K562 (cell line): ENCODE results near the gene RASAL1. TPM values are rescaled to one million over a fixed set of nuclear protein-coding genes. Genes with fewer than 3 reads are reported as not detected.

ENCODE experiments used
- CBX3 ChIP-seq, 2 experiments: IDR thresholded peaks; 1 replicate in 1 of 2; 2 replicates in 1 of 2; pipeline ENCODE4 v1.6.1; 2012; ENCODE audit warnings: inconsistent platforms in 2 of 2, low read length in 2 of 2, borderline replicate concordance in 1 of 2, control low read depth in 1 of 2
- CTCFL ChIP-seq: IDR thresholded peaks from 2 replicates; pipeline ENCODE4 v1.6.1; 2011; ENCODE audit warnings: borderline replicate concordance, low read depth, mild to moderate bottlenecking, moderate library complexity, low read length; ENCODE audit not compliant: insufficient read depth, poor library complexity, severe bottlenecking
- HDAC3 ChIP-seq: fragments of 450-650 bp; IDR thresholded peaks from 2 replicates; pipeline ENCODE4 v1.6.1; 2018; ENCODE audit warnings: borderline replicate concordance, mild to moderate bottlenecking, moderate library complexity; ENCODE audit not compliant: partially characterized antibody
- KLF10 ChIP-seq: fragments of 250-450 bp; sonication (Bioruptor Pico); IDR thresholded peaks from 2 replicates; pipeline ENCODE4 v1.6.1; 2021; ENCODE audit warnings: matching md5 sums
- L3MBTL2 ChIP-seq: fragments of 450-650 bp; IDR thresholded peaks from 2 replicates; pipeline ENCODE4 v1.6.1; 2016; ENCODE audit warnings: mild to moderate bottlenecking, moderate library complexity
- MNT ChIP-seq, 2 experiments: fragments of 450-650 bp; conservative IDR thresholded peaks; 2 replicates each; pipeline ENCODE4 v1.6.1; 2017; ENCODE audit warnings: mild to moderate bottlenecking in 2 of 2, moderate library complexity in 2 of 2
- NONO ChIP-seq, 2 experiments: fragments of 200-400 bp in 1 of 2; fragments of 450-650 bp in 1 of 2; formaldehyde crosslinking in 1 of 2; IDR thresholded peaks; 2 replicates each; pipeline ENCODE4 v1.6.1; 2017; ENCODE audit warnings: low read depth in 2 of 2, mild to moderate bottlenecking in 2 of 2, moderate library complexity in 2 of 2, low read length in 1 of 2
- NR0B1 ChIP-seq: fragments of 450-650 bp; IDR thresholded peaks from one replicate; pipeline ENCODE4 v1.6.1; 2018; ENCODE audit warnings: mild to moderate bottlenecking, moderate library complexity; ENCODE audit not compliant: partially characterized antibody
- polyA plus RNA-seq, 8 experiments: library from polyadenylated mRNA; depleted of rRNA in 4 of 8; stranded (reverse) in 5 of 8; unstranded in 3 of 8; fragments of >200 nt; fragmentation: Nextera tagmentation in 2 of 8; fragmentation: Illumina TruSeq in 1 of 8; extraction: Ambion mirVana in 2 of 8; extraction: Trizol in 1 of 8; gene quantifications; 2 replicates each; pipeline versions ENCODE4 v1.2.1 to v1.2.3, GENCODE V29; 2011 to 2014; ENCODE audit warnings: inconsistent platforms in 1 of 8, missing spikeins in 1 of 8
- total RNA-seq, 7 experiments: library from RNA; depleted of rRNA in 6 of 7; stranded (reverse); fragments of >200 nt in 6 of 7; fragmentation: Illumina TruSeq in 2 of 7; extraction: Trizol in 2 of 7; gene quantifications; 2 replicates each; pipeline versions ENCODE4 v1.2.1 to v1.2.3, GENCODE V29; 2011 to 2021; ENCODE audit warnings: low replicate concordance in 1 of 7

The RASAL1 gene
- total and polyA plus RNA-seq, 9 of the 15 experiments (the other 6 are each of a cell fraction or from before 2014, with no cell fraction given) = 0.06 to 0.16 (median 0.14) TPM; not detected in 6

- TF ChIP-seq CTCFL (no peak), MNT (conservative IDR thresholded peaks at IDR 0.05) (0 out of 4 replicates have a peak, but pooled peaks of 1 of the 2 experiments have one; percentile 31), NONO (IDR thresholded peaks at IDR 0.05; ENCODE audit: low read depth in 2 of 2, low read length in 1 of 2) (no peak), HDAC3 (no peak), KLF10 (CRISPR knock-in tag) (no peak), L3MBTL2 (peak; percentile 21; the same call in 1 of the 2 replicates), CBX3 (IDR thresholded peaks at IDR 0.05; ENCODE audit: borderline replicate concordance in 1 of 2, low read length in 2 of 2) (no peak), NR0B1 (no peak)
Measured at GRCh38 chr12:113090740-113091139, 44.8 kb downstream of the RASAL1 start (continued).
